Muscle of back (tissue), 13 donors: ENCODE results near the gene OR4K17. TPM values are rescaled to one million over a fixed set of nuclear protein-coding genes. Genes with fewer than 3 reads are reported as not detected.
"Not testable (repeated sequence)": the region's sequence is repeated elsewhere in the genome, so short reads cannot be mapped to it uniquely, and the experiment has no call there.

Source experiments
- DNase-seq, 3 donors: peaks; one replicate each; pipeline versions ENCODE4 v3.0.0 to v3.0.0-alpha.2; 2013
- long read RNA-seq, 9 donors: transcript quantifications; one replicate each; lab custom pipeline, GENCODE V29; 2026
- polyA plus RNA-seq, 10 donors: library from polyadenylated mRNA; unstranded; fragments of 120-200 nt; gene quantifications; one replicate each; pipeline ENCODE4 v1.2.1, GENCODE V29; 2013; ENCODE audit not compliant: insufficient read length in 10 of 10

Gene OR4K17, protein sequence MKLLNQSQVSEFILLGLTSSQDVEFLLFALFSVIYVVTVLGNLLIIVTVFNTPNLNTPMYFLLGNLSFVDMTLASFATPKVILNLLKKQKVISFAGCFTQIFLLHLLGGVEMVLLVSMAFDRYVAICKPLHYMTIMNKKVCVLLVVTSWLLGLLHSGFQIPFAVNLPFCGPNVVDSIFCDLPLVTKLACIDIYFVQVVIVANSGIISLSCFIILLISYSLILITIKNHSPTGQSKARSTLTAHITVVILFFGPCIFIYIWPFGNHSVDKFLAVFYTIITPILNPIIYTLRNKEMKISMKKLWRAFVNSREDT
- under 1 TPM in 7 of 10 donors, not detected in 3; 0.03 to 0.12 (median 0.05) TPM for polyA plus RNA-seq
- long read RNA-seq, donor 1, result 0 reads
- long read RNA-seq, donor 2, result 0 reads
- long read RNA-seq, donor 3, result 0 reads
- long read RNA-seq, donor 4, result 0 reads
- long read RNA-seq, donor 5, result 0 reads
- long read RNA-seq, donor 6, result 0 reads
- long read RNA-seq, donor 7, result 0 reads
- long read RNA-seq, donor 8, result 0 reads
- long read RNA-seq, donor 9, result 0 reads

GRCh38 chr14:20110438-20110837 is at the start of gene OR4K17:
TSS of gene OR4K17 (plus strand) at chr14:20110739. CDS start at chr14:20117500, 6,761 bp downstream.
- no peak for DNase-seq

GRCh38 chr14:20092050-20092449 is 18.5 kb upstream of the OR4K17 start:
- DNase-seq, result no peak

GRCh38 chr14:20093442-20093841 is 17.1 kb upstream of the OR4K17 start:
- no peak for DNase-seq

GRCh38 chr14:20098926-20099770 is 11.4 kb upstream of the OR4K17 start:
- not testable (repeated sequence) for DNase-seq

DNA sequence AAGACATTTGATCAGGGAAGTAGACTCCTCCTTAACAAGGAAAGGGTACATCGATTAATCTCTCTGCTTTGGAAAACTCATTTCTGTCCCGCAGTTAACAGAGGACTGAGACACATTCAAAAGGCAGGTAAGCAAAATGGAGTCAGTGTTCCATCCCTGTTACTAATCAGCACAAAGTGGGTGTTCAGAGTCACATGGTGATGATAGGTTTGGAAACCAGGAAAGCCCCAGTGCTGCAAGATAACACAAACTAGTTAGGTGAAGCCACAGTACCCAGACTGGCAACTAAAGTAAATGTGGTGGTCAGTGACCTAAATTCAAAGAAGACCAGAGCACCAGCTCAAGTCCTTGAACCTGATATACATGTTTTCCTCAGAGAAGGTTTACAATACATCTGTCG is 1.8 kb downstream of the OR4K17 start:
- no peak for DNase-seq

DNA sequence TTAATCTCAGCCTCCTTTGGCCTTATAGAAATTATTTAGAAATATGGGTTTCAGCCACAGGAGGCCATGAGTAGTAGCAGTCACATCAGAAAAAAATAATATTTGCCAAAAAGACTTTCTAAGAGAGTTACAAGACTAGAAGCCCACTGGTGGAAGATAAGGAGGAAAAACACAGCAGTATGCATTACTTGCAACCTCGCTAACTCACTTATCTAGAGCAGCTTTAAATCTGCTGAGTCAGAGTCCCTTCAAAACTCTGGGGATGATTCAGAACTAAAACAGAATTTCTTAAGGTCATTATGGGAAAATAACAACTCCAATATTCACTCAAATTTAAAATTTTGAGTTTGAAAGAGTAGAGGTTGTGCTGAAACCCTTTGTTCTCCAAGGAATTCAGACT is 6.2 kb downstream of the OR4K17 start:
- no peak for DNase-seq

DNA sequence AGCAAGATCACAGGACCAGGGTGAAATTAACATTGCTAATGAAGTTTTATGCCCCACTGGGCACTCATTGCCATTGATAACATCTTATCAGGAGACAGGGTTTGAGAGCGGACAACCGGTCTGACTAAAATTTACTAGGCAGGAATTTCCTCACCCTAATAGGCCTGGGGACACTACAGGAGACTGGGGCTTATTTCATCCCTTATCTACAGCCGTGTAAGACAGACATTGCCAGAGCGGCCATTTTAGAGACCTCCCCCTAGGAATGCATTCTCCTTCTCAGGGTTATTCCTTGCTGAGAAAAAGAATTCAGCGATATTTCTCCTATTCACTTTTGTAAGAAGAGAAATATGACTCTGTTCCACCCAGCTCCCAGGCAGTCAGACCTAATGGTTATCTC is 8.3 kb downstream of the OR4K17 start:
- no peak for DNase-seq

- no peak for DNase-seq
These were observed 28.0 kb downstream of the OR4K17 start, which contains the start of gene OR4N5 for GRCh38 chr14:20138520-20138919. TSS of gene OR4N5 (plus strand) at chr14:20138820. CDS start at chr14:20143736, 4,916 bp downstream.

- no peak for DNase-seq
These were observed 33.4 kb downstream of the OR4K17 start for GRCh38 chr14:20143911-20144310.

GRCh38 chr14:20144820-20145219 is 34.3 kb downstream of the OR4K17 start:
- DNase-seq, result no peak

- DNase-seq, result no peak
These were observed 53.9 kb downstream of the OR4K17 start for GRCh38 chr14:20164462-20164861.

GRCh38 chr14:20167091-20167490 is 56.6 kb downstream of the OR4K17 start:
- DNase-seq, result no peak

- DNase-seq, result not testable (repeated sequence)
These were observed 59.3 kb downstream of the OR4K17 start for GRCh38 chr14:20169852-20170251.

Other genes with a start within 250 kb of the OR4K17 start
- not detected for gene OR4K2, start 235.6 kb upstream of the OR4K17 start, polyA plus RNA-seq
- gene OR4K5, start 190.1 kb upstream of the OR4K17 start, polyA plus RNA-seq, result not detected
- not detected for gene OR4K1, start 179.8 kb upstream of the OR4K17 start, polyA plus RNA-seq
- gene OR4K15, start 135.1 kb upstream of the OR4K17 start, polyA plus RNA-seq, result not detected
- gene OR4Q2, start 108.6 kb upstream of the OR4K17 start, polyA plus RNA-seq, result not detected
- not detected for gene OR4K14, start 91.4 kb upstream of the OR4K17 start, polyA plus RNA-seq
- gene OR4K13, start 74.7 kb upstream of the OR4K17 start, polyA plus RNA-seq, result under 1 TPM in 2 of 10 donors, not detected in 8; 0.03 to 0.04 TPM
- not detected for gene OR4L1, start 50.7 kb upstream of the OR4K17 start, polyA plus RNA-seq
- not detected for gene OR4N5, start 28.1 kb downstream of the OR4K17 start, polyA plus RNA-seq
- gene OR11G2, start 80.2 kb downstream of the OR4K17 start, polyA plus RNA-seq, result not detected
- not detected for gene OR11H6, start 113.0 kb downstream of the OR4K17 start, polyA plus RNA-seq
- gene OR11H7, start 118.2 kb downstream of the OR4K17 start, polyA plus RNA-seq, result under 1 TPM in 5 of 10 donors, not detected in 5; 0.13 to 0.68 (median 0.30) TPM
- gene OR11H4, start 128.5 kb downstream of the OR4K17 start, polyA plus RNA-seq, result not detected
- 10 to 100 TPM; 10.2 to 14.8 (median 12.5) TPM for gene TTC5, start 195.2 kb downstream of the OR4K17 start, polyA plus RNA-seq
- gene CCNB1IP1, start 222.5 kb downstream of the OR4K17 start, polyA plus RNA-seq, result 10 to 100 TPM; 49.0 to 76.0 (median 65.6) TPM
- 10 to 100 TPM; 26.2 to 46.7 (median 32.9) TPM for gene PARP2, start 232.9 kb downstream of the OR4K17 start, polyA plus RNA-seq